ENCODE data around the gene CRCP. TPM values are rescaled to one million over a fixed set of nuclear protein-coding genes. Genes with fewer than 3 reads are reported as not detected.

Gene CRCP
- total and polyA plus RNA-seq, 2 of the 13 experiments (the other 11 are each of a cell fraction or from before 2014, with no cell fraction given), result 22.7 to 31.0 TPM

DNA sequence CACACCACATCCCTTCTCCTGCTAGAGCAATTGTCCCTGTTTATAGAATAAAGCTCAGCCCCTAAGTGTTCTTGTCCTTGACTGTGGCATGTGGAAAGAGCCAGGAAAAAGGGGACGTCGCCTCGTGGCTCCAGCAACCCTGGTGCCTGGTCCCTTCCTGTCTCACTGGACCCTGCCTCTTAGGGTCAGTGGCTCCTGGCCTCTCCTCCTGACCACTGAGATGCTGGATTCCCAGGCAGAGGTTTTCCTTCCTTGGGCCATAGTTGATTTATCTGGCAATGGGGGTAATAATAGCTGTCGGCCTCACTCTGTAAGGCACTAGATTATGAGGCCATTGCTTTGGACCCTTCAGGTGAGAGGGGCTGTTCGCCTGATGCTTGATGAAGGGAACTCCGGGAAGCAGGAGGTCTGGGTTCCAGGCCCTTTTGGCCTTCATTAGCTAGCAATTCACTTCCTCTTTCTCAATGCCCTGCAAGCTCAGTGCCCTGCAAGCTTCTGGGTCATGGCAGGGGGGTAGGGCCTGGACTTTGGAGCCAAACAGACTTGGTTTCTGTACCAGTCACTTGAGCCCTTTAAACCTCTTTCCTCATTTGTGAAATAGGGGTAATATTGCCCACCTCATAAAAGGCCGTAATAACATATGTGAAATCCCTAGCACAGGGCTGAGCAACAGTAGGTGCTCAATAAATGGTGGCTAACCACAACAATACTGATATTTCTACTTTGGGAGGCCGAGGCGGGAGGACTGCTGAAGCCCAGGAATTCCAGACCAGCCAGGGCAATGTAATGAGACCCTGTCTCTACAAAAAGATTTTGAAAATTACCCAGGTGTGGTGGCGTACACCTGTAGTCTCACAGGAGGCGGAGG is 38.0 kb upstream of the CRCP start (continued):
- TF ChIP-seq, protein P1, sequence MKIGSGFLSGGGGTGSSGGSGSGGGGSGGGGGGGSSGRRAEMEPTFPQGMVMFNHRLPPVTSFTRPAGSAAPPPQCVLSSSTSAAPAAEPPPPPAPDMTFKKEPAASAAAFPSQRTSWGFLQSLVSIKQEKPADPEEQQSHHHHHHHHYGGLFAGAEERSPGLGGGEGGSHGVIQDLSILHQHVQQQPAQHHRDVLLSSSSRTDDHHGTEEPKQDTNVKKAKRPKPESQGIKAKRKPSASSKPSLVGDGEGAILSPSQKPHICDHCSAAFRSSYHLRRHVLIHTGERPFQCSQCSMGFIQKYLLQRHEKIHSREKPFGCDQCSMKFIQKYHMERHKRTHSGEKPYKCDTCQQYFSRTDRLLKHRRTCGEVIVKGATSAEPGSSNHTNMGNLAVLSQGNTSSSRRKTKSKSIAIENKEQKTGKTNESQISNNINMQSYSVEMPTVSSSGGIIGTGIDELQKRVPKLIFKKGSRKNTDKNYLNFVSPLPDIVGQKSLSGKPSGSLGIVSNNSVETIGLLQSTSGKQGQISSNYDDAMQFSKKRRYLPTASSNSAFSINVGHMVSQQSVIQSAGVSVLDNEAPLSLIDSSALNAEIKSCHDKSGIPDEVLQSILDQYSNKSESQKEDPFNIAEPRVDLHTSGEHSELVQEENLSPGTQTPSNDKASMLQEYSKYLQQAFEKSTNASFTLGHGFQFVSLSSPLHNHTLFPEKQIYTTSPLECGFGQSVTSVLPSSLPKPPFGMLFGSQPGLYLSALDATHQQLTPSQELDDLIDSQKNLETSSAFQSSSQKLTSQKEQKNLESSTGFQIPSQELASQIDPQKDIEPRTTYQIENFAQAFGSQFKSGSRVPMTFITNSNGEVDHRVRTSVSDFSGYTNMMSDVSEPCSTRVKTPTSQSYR (CRISPR knock-in tag; IDR thresholded peaks at IDR 0.05; ENCODE audit: borderline replicate concordance), result peak; percentile 90
- TF ChIP-seq ZSCAN25 (CRISPR knock-in tag; IDR thresholded peaks at IDR 0.05) (peak; percentile 57; the same call in 1 of the 2 replicates), DMAP1 (CRISPR knock-in tag; IDR thresholded peaks at IDR 0.05) (peak; percentile 37; the same call in 1 of the 2 replicates), KDM6A (CRISPR knock-in tag; IDR thresholded peaks at IDR 0.05; ENCODE audit: low read depth) (peak; percentile 52; the same call in 1 of the 2 replicates), RARG (CRISPR knock-in tag; IDR thresholded peaks at IDR 0.05; ENCODE audit: low read depth) (no peak), ZBTB8A (CRISPR knock-in tag; IDR thresholded peaks at IDR 0.05; ENCODE audit: borderline replicate concordance, low read depth) (no peak), ZNF282 (IDR thresholded peaks at IDR 0.05; ENCODE audit: partially characterized antibody) (no peak), GFI1 (CRISPR knock-in tag; IDR thresholded peaks at IDR 0.05; ENCODE audit: borderline replicate concordance) (peak; percentile 61), ZNF20 (CRISPR knock-in tag; IDR thresholded peaks at IDR 0.05) (no peak), ZNF354B (CRISPR knock-in tag; IDR thresholded peaks at IDR 0.05) (no peak), NCOA2 (CRISPR knock-in tag; IDR thresholded peaks at IDR 0.05) (0 out of 2 replicates have a peak, but pooled peaks have one; percentile 37), ZNF431 (CRISPR knock-in tag; IDR thresholded peaks at IDR 0.05; ENCODE audit: borderline replicate concordance, low read depth) (no peak), ZNF766 (CRISPR knock-in tag; IDR thresholded peaks at IDR 0.05; ENCODE audit: borderline replicate concordance) (no peak), ZMYM3 (CRISPR knock-in tag; IDR thresholded peaks at IDR 0.05) (no peak)
- TF ChIP-seq, protein P2, sequence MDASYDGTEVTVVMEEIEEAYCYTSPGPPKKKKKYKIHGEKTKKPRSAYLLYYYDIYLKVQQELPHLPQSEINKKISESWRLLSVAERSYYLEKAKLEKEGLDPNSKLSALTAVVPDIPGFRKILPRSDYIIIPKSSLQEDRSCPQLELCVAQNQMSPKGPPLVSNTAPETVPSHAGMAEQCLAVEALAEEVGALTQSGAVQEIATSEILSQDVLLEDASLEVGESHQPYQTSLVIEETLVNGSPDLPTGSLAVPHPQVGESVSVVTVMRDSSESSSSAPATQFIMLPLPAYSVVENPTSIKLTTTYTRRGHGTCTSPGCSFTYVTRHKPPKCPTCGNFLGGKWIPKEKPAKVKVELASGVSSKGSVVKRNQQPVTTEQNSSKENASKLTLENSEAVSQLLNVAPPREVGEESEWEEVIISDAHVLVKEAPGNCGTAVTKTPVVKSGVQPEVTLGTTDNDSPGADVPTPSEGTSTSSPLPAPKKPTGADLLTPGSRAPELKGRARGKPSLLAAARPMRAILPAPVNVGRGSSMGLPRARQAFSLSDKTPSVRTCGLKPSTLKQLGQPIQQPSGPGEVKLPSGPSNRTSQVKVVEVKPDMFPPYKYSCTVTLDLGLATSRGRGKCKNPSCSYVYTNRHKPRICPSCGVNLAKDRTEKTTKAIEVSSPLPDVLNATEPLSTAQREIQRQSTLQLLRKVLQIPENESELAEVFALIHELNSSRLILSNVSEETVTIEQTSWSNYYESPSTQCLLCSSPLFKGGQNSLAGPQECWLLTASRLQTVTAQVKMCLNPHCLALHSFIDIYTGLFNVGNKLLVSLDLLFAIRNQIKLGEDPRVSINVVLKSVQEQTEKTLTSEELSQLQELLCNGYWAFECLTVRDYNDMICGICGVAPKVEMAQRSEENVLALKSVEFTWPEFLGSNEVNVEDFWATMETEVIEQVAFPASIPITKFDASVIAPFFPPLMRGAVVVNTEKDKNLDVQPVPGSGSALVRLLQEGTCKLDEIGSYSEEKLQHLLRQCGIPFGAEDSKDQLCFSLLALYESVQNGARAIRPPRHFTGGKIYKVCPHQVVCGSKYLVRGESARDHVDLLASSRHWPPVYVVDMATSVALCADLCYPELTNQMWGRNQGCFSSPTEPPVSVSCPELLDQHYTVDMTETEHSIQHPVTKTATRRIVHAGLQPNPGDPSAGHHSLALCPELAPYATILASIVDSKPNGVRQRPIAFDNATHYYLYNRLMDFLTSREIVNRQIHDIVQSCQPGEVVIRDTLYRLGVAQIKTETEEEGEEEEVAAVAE (CRISPR knock-in tag; IDR thresholded peaks at IDR 0.05; ENCODE audit: borderline replicate concordance), result no peak
- TF ChIP-seq, protein P3, sequence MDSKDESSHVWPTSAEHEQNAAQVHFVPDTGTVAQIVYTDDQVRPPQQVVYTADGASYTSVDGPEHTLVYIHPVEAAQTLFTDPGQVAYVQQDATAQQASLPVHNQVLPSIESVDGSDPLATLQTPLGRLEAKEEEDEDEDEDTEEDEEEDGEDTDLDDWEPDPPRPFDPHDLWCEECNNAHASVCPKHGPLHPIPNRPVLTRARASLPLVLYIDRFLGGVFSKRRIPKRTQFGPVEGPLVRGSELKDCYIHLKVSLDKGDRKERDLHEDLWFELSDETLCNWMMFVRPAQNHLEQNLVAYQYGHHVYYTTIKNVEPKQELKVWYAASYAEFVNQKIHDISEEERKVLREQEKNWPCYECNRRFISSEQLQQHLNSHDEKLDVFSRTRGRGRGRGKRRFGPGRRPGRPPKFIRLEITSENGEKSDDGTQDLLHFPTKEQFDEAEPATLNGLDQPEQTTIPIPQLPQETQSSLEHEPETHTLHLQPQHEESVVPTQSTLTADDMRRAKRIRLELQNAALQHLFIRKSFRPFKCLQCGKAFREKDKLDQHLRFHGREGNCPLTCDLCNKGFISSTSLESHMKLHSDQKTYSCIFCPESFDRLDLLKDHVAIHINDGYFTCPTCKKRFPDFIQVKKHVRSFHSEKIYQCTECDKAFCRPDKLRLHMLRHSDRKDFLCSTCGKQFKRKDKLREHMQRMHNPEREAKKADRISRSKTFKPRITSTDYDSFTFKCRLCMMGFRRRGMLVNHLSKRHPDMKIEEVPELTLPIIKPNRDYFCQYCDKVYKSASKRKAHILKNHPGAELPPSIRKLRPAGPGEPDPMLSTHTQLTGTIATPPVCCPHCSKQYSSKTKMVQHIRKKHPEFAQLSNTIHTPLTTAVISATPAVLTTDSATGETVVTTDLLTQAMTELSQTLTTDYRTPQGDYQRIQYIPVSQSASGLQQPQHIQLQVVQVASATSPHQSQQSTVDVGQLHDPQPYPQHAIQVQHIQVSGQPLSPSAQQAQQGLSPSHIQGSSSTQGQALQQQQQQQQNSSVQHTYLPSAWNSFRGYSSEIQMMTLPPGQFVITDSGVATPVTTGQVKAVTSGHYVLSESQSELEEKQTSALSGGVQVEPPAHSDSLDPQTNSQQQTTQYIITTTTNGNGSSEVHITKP (CRISPR knock-in tag; IDR thresholded peaks at IDR 0.05; ENCODE audit: low read depth), result no peak

All from HepG2 (cell line).